GM18870 (cell line): ENCODE data around the gene IL20RA.
"Not testable (repeated sequence)": the region's sequence is repeated elsewhere in the genome, so short reads cannot be mapped to it uniquely, and the experiment has no call there.

ENCODE experiments used
- ATAC-seq: cut with Tn5 transposase; IDR thresholded peaks from one replicate; pipeline ENCODE4 v1.9.1; 2021; ENCODE audit warnings: moderate library complexity; ENCODE audit not compliant: unreplicated experiment

IL20RA gene, protein sequence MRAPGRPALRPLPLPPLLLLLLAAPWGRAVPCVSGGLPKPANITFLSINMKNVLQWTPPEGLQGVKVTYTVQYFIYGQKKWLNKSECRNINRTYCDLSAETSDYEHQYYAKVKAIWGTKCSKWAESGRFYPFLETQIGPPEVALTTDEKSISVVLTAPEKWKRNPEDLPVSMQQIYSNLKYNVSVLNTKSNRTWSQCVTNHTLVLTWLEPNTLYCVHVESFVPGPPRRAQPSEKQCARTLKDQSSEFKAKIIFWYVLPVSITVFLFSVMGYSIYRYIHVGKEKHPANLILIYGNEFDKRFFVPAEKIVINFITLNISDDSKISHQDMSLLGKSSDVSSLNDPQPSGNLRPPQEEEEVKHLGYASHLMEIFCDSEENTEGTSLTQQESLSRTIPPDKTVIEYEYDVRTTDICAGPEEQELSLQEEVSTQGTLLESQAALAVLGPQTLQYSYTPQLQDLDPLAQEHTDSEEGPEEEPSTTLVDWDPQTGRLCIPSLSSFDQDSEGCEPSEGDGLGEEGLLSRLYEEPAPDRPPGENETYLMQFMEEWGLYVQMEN

GRCh38 chr6:137044366-137045221 lies at the start of gene IL20RA:
TSS of gene IL20RA (minus strand) at chr6:137044965. CDS start at chr6:137044728, 237 bp downstream.
- no peak for ATAC-seq

GRCh38 chr6:137093183-137094069 lies 48.7 kb upstream of the IL20RA start:
- ATAC-seq: no peak

DNA sequence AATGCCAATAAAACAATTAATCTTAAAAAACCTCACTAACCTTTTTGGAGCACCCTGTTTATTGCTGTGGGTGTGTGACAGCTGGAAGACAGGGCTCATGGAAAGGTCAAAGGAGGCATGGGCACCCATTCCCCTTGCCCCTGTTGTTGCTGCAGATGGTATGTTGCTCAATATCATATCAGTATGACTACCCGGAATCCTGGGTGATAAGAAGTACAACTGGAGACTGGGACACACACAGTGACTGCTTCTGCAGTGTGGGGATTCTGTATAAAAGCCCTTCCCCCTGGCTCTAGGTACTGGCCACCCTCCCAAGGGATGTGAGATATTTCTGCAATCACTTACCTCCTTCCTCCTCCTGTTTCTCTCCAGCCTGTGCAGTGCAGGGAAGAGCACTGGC lies 47.3 kb upstream of the IL20RA start:
- no peak for ATAC-seq

GRCh38 chr6:137089305-137089704 lies 44.5 kb upstream of the IL20RA start:
- ATAC-seq: no peak

- no peak for ATAC-seq
These were observed 43.1 kb upstream of the IL20RA start for GRCh38 chr6:137087902-137088301.

GRCh38 chr6:137086031-137086430 lies 41.3 kb upstream of the IL20RA start:
- no peak for ATAC-seq

DNA sequence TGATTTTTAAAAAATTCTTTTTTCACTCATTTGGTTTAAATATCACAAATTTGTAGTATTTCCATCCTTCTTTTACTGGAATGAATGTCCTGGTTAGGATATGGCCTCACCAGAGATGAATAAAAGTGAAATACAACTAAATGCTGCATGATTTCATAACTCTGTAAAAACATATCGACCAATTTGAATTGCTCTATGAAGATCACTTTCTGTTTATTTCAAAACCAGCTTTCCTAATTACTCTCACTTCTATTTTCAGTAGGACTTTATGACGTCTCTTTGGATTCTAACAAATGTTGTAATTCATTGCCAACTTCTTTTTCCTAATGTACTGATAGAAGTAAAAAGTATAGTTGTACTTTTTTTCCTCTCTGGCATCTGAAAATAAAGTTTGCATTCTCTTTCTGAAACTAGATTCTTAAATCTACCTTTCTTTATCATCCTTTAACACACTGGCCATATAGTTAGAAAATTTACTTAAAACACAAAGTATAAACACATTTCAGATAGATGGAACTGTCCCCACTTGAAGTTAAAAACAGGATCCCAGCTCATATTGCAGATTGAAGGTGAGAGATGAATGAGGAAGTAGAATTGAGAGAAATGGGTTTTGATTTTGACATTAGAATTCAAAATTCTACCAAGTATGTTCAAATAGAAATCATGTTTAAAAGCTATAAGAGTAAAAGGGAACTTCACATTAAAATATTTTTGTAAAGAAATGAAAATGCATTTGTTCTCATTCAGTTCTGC lies 40.3 kb upstream of the IL20RA start:
- no peak for ATAC-seq

DNA sequence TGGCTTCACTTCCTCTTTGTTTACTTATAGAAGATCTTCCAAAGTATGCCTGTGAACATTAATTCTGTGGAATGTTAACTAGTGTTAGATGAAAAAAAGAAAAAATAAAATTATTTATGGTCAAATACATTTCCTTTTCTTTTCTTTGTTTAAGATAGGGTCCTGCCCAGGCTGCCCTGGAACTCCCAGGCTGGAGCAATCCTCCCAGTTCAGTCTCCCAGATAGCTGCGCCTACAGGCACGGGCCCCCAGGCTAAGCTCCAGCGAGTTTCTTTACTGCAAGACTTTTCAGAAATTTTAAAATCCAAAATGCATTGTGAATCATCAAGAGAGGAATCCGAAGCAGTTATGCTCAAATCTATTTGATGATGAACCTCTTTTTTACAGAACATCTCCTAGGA lies 39.3 kb upstream of the IL20RA start:
- no peak for ATAC-seq

DNA sequence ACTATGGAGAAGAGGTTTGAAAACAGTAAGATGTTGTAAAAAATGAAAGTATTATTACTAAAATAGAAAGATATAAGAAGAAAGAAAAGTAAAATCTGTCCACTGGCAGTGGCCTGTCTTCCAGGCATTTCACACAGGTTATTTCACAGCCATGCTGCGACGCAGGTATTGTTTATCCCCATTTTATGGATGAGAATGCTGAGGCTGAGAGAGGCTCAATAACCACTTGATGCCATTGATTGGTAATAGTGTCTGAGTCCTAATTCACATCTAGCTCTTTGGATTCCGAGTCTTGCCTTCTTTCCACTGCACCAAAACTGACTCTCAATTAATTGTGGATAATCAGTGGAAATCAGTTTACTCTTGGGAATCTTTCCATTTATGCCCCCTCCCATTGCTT lies 37.2 kb upstream of the IL20RA start:
- ATAC-seq: no peak

- ATAC-seq: no peak
These were observed 35.9 kb upstream of the IL20RA start for GRCh38 chr6:137080711-137081110.

DNA sequence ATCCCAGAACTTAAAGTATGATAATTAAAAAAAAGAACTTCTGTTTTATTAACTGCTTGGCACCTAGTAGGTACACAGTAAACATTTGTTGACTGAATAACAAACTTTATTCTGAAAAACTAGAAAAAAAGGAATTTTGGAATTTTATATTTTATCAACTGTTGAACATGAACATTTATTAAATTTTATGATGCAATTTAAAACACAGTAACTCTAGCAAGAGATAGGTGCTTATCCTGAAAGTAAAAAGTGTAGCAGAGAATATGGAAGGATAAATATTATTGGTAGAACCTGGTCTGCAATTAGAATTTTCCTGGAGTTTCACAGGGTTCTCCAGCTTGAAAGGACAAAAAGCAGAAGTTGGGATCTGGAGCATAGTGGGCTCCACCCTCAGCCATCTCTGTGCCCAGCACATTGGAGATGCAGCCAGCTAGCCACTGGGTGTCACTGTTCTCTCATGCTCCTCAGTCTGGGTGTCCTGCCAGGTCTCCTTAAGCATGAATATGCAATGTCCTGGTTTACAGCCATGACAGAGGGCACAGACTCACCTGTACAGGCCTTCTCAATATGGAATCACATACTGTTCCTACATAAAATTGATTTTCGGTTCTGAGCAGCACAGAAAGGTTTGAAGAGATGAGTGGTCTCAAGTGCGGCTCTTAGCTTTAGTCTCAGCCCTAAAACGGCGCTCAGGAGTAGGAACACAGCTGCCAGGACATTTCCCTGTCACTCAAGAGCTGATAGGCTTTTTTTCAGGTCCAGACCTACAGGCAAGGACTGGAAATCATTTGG lies 31.7 kb upstream of the IL20RA start:
- ATAC-seq: peak; percentile 98

DNA sequence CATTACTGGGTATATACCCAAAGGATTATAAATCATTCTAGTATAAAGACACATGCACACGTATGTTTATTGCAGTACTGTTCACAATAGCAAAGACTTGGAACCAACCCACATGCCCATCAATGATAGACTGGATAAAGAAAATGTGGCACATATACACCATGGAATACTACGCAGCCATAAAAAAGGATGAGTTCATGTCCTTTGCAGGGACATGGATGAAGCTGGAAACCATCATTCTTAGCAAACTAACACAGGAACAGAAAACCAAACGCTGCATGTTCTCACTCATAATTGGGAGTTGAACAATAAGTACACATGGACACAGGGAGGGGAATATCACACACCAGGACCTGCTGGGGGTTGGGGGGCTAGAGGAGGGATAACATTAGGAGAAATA lies 31.0 kb upstream of the IL20RA start:
- not testable (repeated sequence) for ATAC-seq

DNA sequence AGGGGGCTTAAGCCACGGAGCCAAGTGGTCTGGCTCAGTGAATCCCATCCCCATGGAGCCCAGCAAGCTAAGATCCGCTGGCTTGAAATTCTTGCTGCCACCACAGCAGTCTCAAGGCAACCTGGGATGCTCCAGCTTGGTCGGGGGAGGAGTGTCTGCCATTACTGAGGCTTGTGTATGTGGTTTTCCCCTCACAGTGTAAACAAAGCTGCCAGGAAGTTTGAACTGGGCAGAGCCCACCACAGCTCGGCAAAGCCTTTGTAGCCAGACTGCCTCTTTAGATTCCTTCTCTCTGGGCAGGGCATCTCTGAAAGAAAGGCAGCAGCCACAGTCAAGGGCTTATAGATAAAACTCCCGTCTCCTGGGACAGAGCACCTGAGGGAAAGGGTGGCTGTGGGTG lies 25.5 kb upstream of the IL20RA start:
- no peak for ATAC-seq

DNA sequence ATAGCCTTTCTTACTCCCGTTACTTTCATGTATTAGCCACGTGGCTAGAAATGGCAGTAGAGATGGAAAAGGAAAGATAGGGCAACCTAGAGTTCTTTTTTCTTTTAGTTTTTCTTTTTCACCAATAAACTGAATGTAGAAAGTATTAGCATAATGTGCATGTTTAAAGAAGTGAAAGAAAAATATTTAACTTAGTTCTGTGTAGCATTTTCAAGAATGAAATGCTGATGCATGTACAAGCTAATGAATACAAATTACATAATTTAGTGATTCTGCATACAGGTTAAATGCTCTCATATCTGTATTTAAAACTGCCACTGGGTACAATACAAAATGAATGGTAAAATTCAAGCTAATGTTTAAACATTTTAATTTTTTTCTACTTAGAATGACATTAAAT lies 22.6 kb upstream of the IL20RA start:
- no peak for ATAC-seq

- ATAC-seq: no peak
These were observed 13.3 kb upstream of the IL20RA start for GRCh38 chr6:137058037-137058436.

GRCh38 chr6:137056121-137056880 lies 11.5 kb upstream of the IL20RA start:
- ATAC-seq: no peak

DNA sequence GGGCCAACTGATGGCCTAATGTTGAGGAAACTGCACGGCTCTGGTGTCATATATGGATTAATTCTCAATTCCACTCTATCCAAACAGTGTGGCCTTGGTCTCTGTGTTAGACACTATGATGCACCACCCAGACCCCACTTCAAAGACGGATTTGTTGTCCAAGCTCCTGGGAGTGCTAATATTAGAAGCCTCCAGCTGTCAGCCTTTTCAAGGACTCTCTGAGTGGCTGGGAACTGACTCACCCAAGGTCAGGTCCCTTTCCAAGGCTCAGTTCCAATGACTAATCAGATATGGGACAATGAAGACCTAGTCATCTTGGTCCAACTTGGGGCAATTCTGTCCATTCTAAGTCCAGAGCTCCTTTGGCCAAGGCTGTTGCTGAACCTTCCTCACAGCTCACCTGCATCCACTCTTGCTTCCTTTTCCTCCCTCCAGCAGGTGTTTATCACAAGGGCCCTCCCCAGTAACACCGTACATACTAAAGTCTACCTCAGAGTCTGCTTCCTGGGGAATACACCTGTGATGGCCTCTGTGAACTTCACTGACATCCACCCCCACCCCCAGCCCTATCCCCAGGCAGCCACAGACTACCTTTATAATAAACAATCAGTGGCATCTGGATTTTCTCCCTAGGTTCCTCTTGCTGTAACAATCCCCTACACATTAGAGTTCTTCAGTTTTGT lies 7.2 kb upstream of the IL20RA start:
- ATAC-seq: no peak

GRCh38 chr6:137049095-137049494 lies 4.3 kb upstream of the IL20RA start:
- ATAC-seq: no peak
